Neural cell (in vitro differentiated cells): ENCODE measurements around the gene ENTPD1. TPM values are rescaled to one million over a fixed set of nuclear protein-coding genes. Genes with fewer than 3 reads are reported as not detected.
"Not testable (repeated sequence)": the region's sequence is repeated elsewhere in the genome, so short reads cannot be mapped to it uniquely, and the experiment has no call there.

Experiments used
- H2AFZ ChIP-seq: fragments of 200-600, 300-800 bp; sonication (generic), shearing (Covaris generic); 2 replicates; pipeline ENCODE4 v1.6.0; 2014; ENCODE audit warnings: low read depth, mild to moderate bottlenecking, antibody characterized with exemption, low read length, moderate library complexity
- H3F3A ChIP-seq: fragments of 200-600 bp; shearing (Covaris generic); 2 replicates; pipeline ENCODE4 v1.6.1; 2016; ENCODE audit warnings: mild to moderate bottlenecking, moderate library complexity, mixed read lengths, antibody characterized with exemption, low read length; ENCODE audit not compliant: insufficient read depth, poor library complexity, severe bottlenecking
- H3K27ac ChIP-seq: fragments of 200-600, 300-800 bp; sonication (generic), shearing (Covaris generic); 2 replicates; pipeline ENCODE4 v1.5.1; 2014; ENCODE audit warnings: mild to moderate bottlenecking, low read length, moderate library complexity
- H3K27me3 ChIP-seq: fragments of 300-800, 200-600 bp; sonication (generic), shearing (Covaris generic); 2 replicates; pipeline ENCODE4 v1.6.0; 2014; ENCODE audit warnings: mild to moderate bottlenecking, low read depth, low read length, moderate library complexity; ENCODE audit not compliant: insufficient read depth
- H3K36me3 ChIP-seq: fragments of 300-800, 200-600 bp; sonication (generic), shearing (Covaris generic); 2 replicates; pipeline ENCODE4 v1.5.1; 2014; ENCODE audit warnings: mild to moderate bottlenecking, antibody characterized with exemption, low read length, moderate library complexity; ENCODE audit not compliant: insufficient read depth
- H3K4me2 ChIP-seq: fragments of 300-800, 200-600 bp; sonication (generic), shearing (Covaris generic); 2 replicates; pipeline ENCODE4 v1.6.0; 2014; ENCODE audit warnings: mild to moderate bottlenecking, low read length
- H3K4me3 ChIP-seq: fragments of 300-800, 200-600 bp; sonication (generic), shearing (Covaris generic); 2 replicates; pipeline ENCODE4 v1.5.1; 2014; ENCODE audit warnings: mild to moderate bottlenecking, low read length, moderate library complexity
- H3K79me2 ChIP-seq: fragments of 200-600 bp; shearing (Covaris generic); replicated peaks from 2 replicates; pipeline ENCODE4 v1.6.0; 2014; ENCODE audit warnings: mild to moderate bottlenecking, low read length, moderate library complexity; ENCODE audit not compliant: insufficient read depth
- H3K9ac ChIP-seq: fragments of 300-800, 200-600 bp; sonication (generic), shearing (Covaris generic); 2 replicates; pipeline ENCODE4 v1.6.1; 2016; ENCODE audit warnings: mild to moderate bottlenecking, low read length, mixed read lengths
- H3K9me2 ChIP-seq: fragments of 200-600 bp; shearing (Covaris generic); 2 replicates; pipeline ENCODE4 v1.6.1; 2016; ENCODE audit warnings: mild to moderate bottlenecking, low read length, mixed read lengths; ENCODE audit not compliant: insufficient read depth
- H3K9me3 ChIP-seq: fragments of 200-600, 300-800 bp; sonication (generic), shearing (Covaris generic); 2 replicates; pipeline ENCODE4 v1.6.1; 2016; ENCODE audit warnings: mild to moderate bottlenecking, mixed run types, low read length, moderate library complexity, mixed read lengths
- H4K20me1 ChIP-seq: fragments of 200-600 bp; shearing (Covaris generic); 2 replicates; pipeline ENCODE4 v1.6.1; 2016; ENCODE audit warnings: mild to moderate bottlenecking, mixed run types; ENCODE audit not compliant: insufficient read depth
- CTCF ChIP-seq: fragments of 450-650 bp; IDR thresholded peaks from 2 replicates; pipeline ENCODE4 v1.5.1; 2014; ENCODE audit warnings: antibody characterized with exemption, mild to moderate bottlenecking, moderate library complexity; ENCODE audit not compliant: poor library complexity, severe bottlenecking
- EP300 ChIP-seq: fragments of 450-650 bp; conservative IDR thresholded peaks from 2 replicates; pipeline ENCODE4 v1.6.1; 2014; ENCODE audit warnings: antibody characterized with exemption, mild to moderate bottlenecking, moderate library complexity; ENCODE audit not compliant: poor library complexity, severe bottlenecking
- EZH2 ChIP-seq: fragments of 200-600, 300-800 bp; shearing (Covaris generic), sonication (generic); IDR thresholded peaks from 2 replicates; pipeline ENCODE4 v1.6.1; 2014; ENCODE audit warnings: antibody characterized with exemption, low read length, borderline replicate concordance, mild to moderate bottlenecking; ENCODE audit not compliant: insufficient read depth, poor library complexity, severe bottlenecking
- MXI1 ChIP-seq: fragments of 450-650 bp; conservative IDR thresholded peaks from 2 replicates; pipeline ENCODE4 v1.6.1; 2014; ENCODE audit warnings: antibody characterized with exemption, mild to moderate bottlenecking; ENCODE audit not compliant: poor library complexity, severe bottlenecking
- POLR2AphosphoS5 ChIP-seq: IDR thresholded peaks from 2 replicates; pipeline ENCODE4 v1.6.1; 2012
- RAD21 ChIP-seq: fragments of 450-650 bp; conservative IDR thresholded peaks from 2 replicates; pipeline ENCODE4 v1.6.1; 2014; ENCODE audit warnings: antibody characterized with exemption, mild to moderate bottlenecking, moderate library complexity
- REST ChIP-seq: IDR thresholded peaks from 2 replicates; pipeline ENCODE4 v1.6.1; 2012; ENCODE audit warnings: borderline replicate concordance
- TAF1 ChIP-seq: IDR thresholded peaks from 2 replicates; pipeline ENCODE4 v1.6.1; 2012; ENCODE audit warnings: low read depth
- polyA plus RNA-seq: library from polyadenylated mRNA; depleted of rRNA; stranded (reverse); fragments of >200 nt; gene quantifications from 2 replicates; pipeline ENCODE4 v1.2.3, GENCODE V29; 2014

Gene ENTPD1
- polyA plus RNA-seq, 1 donor from 2014 or later = 0.57 TPM

- not testable (repeated sequence) for H2AFZ ChIP-seq, H3K36me3 ChIP-seq, H3F3A ChIP-seq, H3K79me2 ChIP-seq, H4K20me1 ChIP-seq, H3K9me3 ChIP-seq, H3K4me3 ChIP-seq, H3K9ac ChIP-seq, H3K27ac ChIP-seq, H3K4me2 ChIP-seq, H3K27me3 ChIP-seq, H3K9me2 ChIP-seq
These were observed 21.7 kb downstream of the ENTPD1 start for GRCh38 chr10:95777638-95778037.

- Histone ChIP-seq H3K79me2 (no peaks in the 10 kb centered on the region), H3F3A (no peaks in the 10 kb centered on the region), H3K36me3 (no peaks in the 10 kb centered on the region), H3K9me2 (no peaks in the 10 kb centered on the region), H4K20me1 (no peaks in the 10 kb centered on the region), H3K9me3 (no peaks in the 10 kb centered on the region), H3K27ac (no peak overlapping the region), H3K9ac (no peak overlapping the region), H3K27me3 (no peaks in the 10 kb centered on the region), H3K4me3 (no peak overlapping the region), H3K4me2 (no peak overlapping the region), H2AFZ (no peak overlapping the region)
- TF ChIP-seq MXI1 = no peak
- TF ChIP-seq REST = no peak
- TF ChIP-seq EZH2 = no peak
- TF ChIP-seq POLR2AphosphoS5 = no peak
These were observed 26.4 kb downstream of the ENTPD1 start for GRCh38 chr10:95782318-95782717.

DNA sequence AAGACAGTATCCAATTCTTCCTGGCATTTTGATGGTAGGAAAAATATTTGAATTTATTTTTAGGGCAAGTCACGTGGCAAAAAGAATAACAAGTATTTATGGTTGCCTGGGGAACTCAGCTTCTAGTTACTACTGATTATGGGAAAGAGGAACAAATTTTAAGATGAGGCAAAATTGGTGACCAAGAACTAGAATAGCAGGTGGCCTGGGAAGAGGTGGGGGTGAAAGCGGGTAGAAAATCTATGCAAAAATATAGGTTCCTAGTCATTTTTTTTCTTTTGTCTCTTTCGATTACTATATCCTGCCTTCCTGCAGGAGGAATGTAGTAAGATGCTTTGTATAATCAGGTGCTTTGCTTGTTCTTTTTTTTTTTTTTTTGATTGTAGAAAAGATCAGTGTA is 27.8 kb downstream of the ENTPD1 start:
- H3K9me3 ChIP-seq = no peaks in the 10 kb centered on the region
- H3K9ac ChIP-seq = no peak overlapping the region
- H3K27me3 ChIP-seq = no peaks in the 10 kb centered on the region
- no peaks in the 10 kb centered on the region for H4K20me1 ChIP-seq
- H3K9me2 ChIP-seq = no peaks in the 10 kb centered on the region
- H3K4me2 ChIP-seq = no peak overlapping the region
- H3F3A ChIP-seq = no peaks in the 10 kb centered on the region
- H2AFZ ChIP-seq = no peak overlapping the region
- TF ChIP-seq CTCF (no peak), EP300 (no peak), TAF1 (no peak), RAD21 (no peak)
- no peak overlapping the region for H3K27ac ChIP-seq
- no peaks in the 10 kb centered on the region for H3K79me2 ChIP-seq
- no peaks in the 10 kb centered on the region for H3K36me3 ChIP-seq
- H3K4me3 ChIP-seq = no peak overlapping the region
